ENCODE data around the gene CYP1A2.

- TF ChIP-seq CTCF (IDR thresholded peaks at IDR 0.05) = no peak
- no peak for TF ChIP-seq MAX (IDR thresholded peaks at IDR 0.05; ENCODE audit: low read depth)
- TF ChIP-seq NRF1 (IDR thresholded peaks at IDR 0.05; ENCODE audit: low read depth, low read length) = no peak
- no peak for TF ChIP-seq EZH2phosphoT487 (IDR thresholded peaks at IDR 0.05; ENCODE audit: borderline replicate concordance, low read depth)
- no peak for TF ChIP-seq EP300 (IDR thresholded peaks at IDR 0.05; ENCODE audit: borderline replicate concordance in 1 of 2, low read depth in 1 of 2, low read length in 1 of 2)
- no peak for TF ChIP-seq ZBTB33 (IDR thresholded peaks at IDR 0.05; ENCODE audit: borderline replicate concordance, low read depth)
- no peak for TF ChIP-seq GABPA (IDR thresholded peaks at IDR 0.05; ENCODE audit: low read depth)
Observed at GRCh38 chr15:74767167-74768098, 18.8 kb downstream of the CYP1A2 start.

Measured in SK-N-SH (cell line).